ENCODE data around the gene OR8J1.

DNA sequence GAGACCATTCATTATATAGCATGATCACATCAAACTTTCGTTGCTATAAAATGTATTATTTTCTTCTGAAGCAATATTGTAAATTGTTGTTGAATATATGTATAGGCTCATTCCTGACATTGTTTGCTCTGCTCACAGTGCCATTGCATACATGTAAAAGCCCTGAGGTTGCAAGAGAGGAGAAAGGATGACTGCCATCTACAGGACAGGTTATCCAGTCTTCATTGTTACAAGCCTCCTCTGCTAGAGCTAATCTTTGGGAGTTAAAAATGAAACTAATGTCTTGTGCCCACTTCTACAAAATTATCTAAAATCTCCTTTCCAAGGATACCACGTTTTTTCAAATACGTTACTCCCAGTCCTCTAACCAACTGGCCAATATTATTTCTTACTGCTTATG lies 42.0 kb downstream of the OR8J1 start:
- TF ChIP-seq, protein P1, sequence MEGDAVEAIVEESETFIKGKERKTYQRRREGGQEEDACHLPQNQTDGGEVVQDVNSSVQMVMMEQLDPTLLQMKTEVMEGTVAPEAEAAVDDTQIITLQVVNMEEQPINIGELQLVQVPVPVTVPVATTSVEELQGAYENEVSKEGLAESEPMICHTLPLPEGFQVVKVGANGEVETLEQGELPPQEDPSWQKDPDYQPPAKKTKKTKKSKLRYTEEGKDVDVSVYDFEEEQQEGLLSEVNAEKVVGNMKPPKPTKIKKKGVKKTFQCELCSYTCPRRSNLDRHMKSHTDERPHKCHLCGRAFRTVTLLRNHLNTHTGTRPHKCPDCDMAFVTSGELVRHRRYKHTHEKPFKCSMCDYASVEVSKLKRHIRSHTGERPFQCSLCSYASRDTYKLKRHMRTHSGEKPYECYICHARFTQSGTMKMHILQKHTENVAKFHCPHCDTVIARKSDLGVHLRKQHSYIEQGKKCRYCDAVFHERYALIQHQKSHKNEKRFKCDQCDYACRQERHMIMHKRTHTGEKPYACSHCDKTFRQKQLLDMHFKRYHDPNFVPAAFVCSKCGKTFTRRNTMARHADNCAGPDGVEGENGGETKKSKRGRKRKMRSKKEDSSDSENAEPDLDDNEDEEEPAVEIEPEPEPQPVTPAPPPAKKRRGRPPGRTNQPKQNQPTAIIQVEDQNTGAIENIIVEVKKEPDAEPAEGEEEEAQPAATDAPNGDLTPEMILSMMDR (IDR thresholded peaks at IDR 0.05), result no peak
- no peak for TF ChIP-seq POLR2A (IDR thresholded peaks at IDR 0.05)
